Subcutaneous abdominal adipose tissue (tissue), 5 donors: Measurements from ENCODE around the gene MAST2.

Experiments used
- H3K27ac ChIP-seq: one replicate; pipeline ENCODE4 v1.7.0; 2013; ENCODE audit warnings: low read depth, mild to moderate bottlenecking, inconsistent platforms, low read length, moderate library complexity
- H3K27me3 ChIP-seq, 5 donors: one replicate each; pipeline ENCODE4 v1.7.0; 2013; ENCODE audit warnings: low read length in 5 of 5, inconsistent platforms in 1 of 5; ENCODE audit not compliant: control insufficient read depth in 5 of 5, insufficient read depth in 4 of 5
- H3K36me3 ChIP-seq, 5 donors: one replicate each; pipeline ENCODE4 v1.7.0; 2013; ENCODE audit warnings: low read length in 5 of 5; ENCODE audit not compliant: control insufficient read depth in 5 of 5, insufficient read depth in 5 of 5
- H3K4me1 ChIP-seq, 5 donors: one replicate each; pipeline ENCODE4 v1.7.0; 2013; ENCODE audit warnings: low read length in 5 of 5, mild to moderate bottlenecking in 3 of 5, moderate library complexity in 1 of 5; ENCODE audit not compliant: control insufficient read depth in 5 of 5, insufficient read depth in 5 of 5
- H3K4me3 ChIP-seq, 5 donors: one replicate each; pipeline ENCODE4 v1.7.0; 2013; ENCODE audit warnings: low read length in 5 of 5, low read depth in 1 of 5
- H3K9ac ChIP-seq, 5 donors: one replicate each; pipeline ENCODE4 v1.7.0; 2013; ENCODE audit warnings: low read length in 5 of 5, mild to moderate bottlenecking in 4 of 5, moderate library complexity in 3 of 5
- H3K9me3 ChIP-seq, 5 donors: one replicate each; pipeline ENCODE4 v1.7.0; 2013; ENCODE audit warnings: low read length in 5 of 5; ENCODE audit not compliant: control insufficient read depth in 5 of 5
- donor health status: healthy.
- donor health status: healthy.
- donor health status: healthy.
- donor health status: healthy.
- donor health status: healthy.

MAST2 gene

GRCh38 chr1:46064708-46065107 is 261.3 kb downstream of the MAST2 start:
- Histone ChIP-seq H3K36me3 (peaks cover 0 to 15% (median 13%) of the 10 kb centered on the region in 5 donors), H3K27me3 (no peaks in the 10 kb centered on the region), H3K4me1 (peaks cover 0 to 14% (median 4%) of the 10 kb centered on the region in 5 donors), H3K9ac (no peak overlapping the region), H3K9me3 (no peaks in the 10 kb centered on the region), H3K27ac (no peak overlapping the region), H3K4me3 (no peak overlapping the region)

- Histone ChIP-seq H3K27ac (no peak overlapping the region), H3K9ac (no peak overlapping the region), H3K36me3 (peaks cover 0 to 15% (median 13%) of the 10 kb centered on the region in 5 donors), H3K27me3 (no peaks in the 10 kb centered on the region), H3K9me3 (no peaks in the 10 kb centered on the region), H3K4me1 (peaks cover 0 to 14% (median 4%) of the 10 kb centered on the region in 5 donors), H3K4me3 (no peak overlapping the region)
These were observed 262.0 kb downstream of the MAST2 start for GRCh38 chr1:46065405-46065804.

DNA sequence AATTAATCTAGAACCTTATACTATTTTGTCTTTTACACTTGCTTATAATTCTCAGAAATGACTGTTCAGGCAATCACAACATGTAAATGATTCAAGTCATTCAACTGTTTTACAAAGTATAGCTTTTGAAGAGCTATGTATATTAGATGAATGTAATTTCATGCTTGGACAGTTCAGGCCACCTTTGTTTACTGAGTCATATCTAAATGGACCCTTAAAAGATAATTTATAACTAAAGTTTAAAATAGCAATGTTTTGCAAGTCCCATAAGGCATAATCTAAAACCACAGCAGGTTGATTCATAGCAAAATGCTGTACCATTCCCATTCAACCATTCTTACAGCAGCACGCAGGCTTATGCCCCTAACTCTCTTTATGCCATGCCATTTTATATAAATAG is 264.2 kb downstream of the MAST2 start:
- Histone ChIP-seq H3K4me1 (peaks cover 0 to 16% (median 4%) of the 10 kb centered on the region in 5 donors), H3K27ac (no peak overlapping the region)

GRCh38 chr1:46068525-46068924 is 265.1 kb downstream of the MAST2 start:
- Histone ChIP-seq H3K9me3 (no peaks in the 10 kb centered on the region), H3K4me3 (no peak overlapping the region), H3K27me3 (no peaks in the 10 kb centered on the region), H3K36me3 (peaks cover 0 to 8% (median 5%) of the 10 kb centered on the region in 5 donors), H3K9ac (no peak overlapping the region), H3K4me1 (peaks cover 0 to 10% (median 4%) of the 10 kb centered on the region in 5 donors), H3K27ac (no peak overlapping the region)

More for the DNA sequence above, 264.2 kb downstream of the MAST2 start:
- H3K36me3 ChIP-seq: peaks cover 0 to 5% (median 0%) of the 10 kb centered on the region in 5 donors
- H3K27me3 ChIP-seq: no peaks in the 10 kb centered on the region
- H3K4me3 ChIP-seq: no peak overlapping the region
- H3K9me3 ChIP-seq: no peaks in the 10 kb centered on the region
- H3K9ac ChIP-seq: no peak overlapping the region

- H3K9me3 ChIP-seq: no peaks in the 10 kb centered on the region
- no peak overlapping the region for H3K9ac ChIP-seq
- H3K36me3 ChIP-seq: peaks cover 0 to 9% (median 5%) of the 10 kb centered on the region in 5 donors
- no peak overlapping the region for H3K27ac ChIP-seq
- no peaks in the 10 kb centered on the region for H3K27me3 ChIP-seq
- peaks cover 0 to 8% (median 4%) of the 10 kb centered on the region in 5 donors for H3K4me1 ChIP-seq
- H3K4me3 ChIP-seq: peak overlapping the region in 1 of 5 donors; percentile 12
These were observed 266.9 kb downstream of the MAST2 start for GRCh38 chr1:46070164-46070814.

GRCh38 chr1:46072975-46073374 is 269.6 kb downstream of the MAST2 start:
- Histone ChIP-seq H3K4me1 (peaks cover 0 to 8% (median 0%) of the 10 kb centered on the region in 5 donors), H3K36me3 (peaks cover 0 to 12% (median 10%) of the 10 kb centered on the region in 5 donors), H3K27ac (no peak overlapping the region), H3K4me3 (no peak overlapping the region), H3K9me3 (no peaks in the 10 kb centered on the region), H3K27me3 (no peaks in the 10 kb centered on the region), H3K9ac (no peak overlapping the region)

GRCh38 chr1:46076343-46076742 is 272.9 kb downstream of the MAST2 start:
- Histone ChIP-seq H3K4me3 (no peak overlapping the region), H3K27me3 (no peaks in the 10 kb centered on the region), H3K36me3 (peaks cover 0 to 10% (median 7%) of the 10 kb centered on the region in 5 donors), H3K9me3 (no peaks in the 10 kb centered on the region), H3K4me1 (peaks cover 0 to 7% (median 0%) of the 10 kb centered on the region in 5 donors), H3K9ac (no peak overlapping the region), H3K27ac (no peak overlapping the region)

GRCh38 chr1:46077644-46078043 is 274.2 kb downstream of the MAST2 start:
- Histone ChIP-seq H3K9ac (no peak overlapping the region), H3K9me3 (no peaks in the 10 kb centered on the region), H3K27me3 (no peaks in the 10 kb centered on the region), H3K27ac (no peak overlapping the region), H3K36me3 (peaks cover 0 to 10% (median 7%) of the 10 kb centered on the region in 5 donors), H3K4me1 (peaks cover 0 to 12% (median 3%) of the 10 kb centered on the region in 5 donors), H3K4me3 (no peak overlapping the region)

DNA sequence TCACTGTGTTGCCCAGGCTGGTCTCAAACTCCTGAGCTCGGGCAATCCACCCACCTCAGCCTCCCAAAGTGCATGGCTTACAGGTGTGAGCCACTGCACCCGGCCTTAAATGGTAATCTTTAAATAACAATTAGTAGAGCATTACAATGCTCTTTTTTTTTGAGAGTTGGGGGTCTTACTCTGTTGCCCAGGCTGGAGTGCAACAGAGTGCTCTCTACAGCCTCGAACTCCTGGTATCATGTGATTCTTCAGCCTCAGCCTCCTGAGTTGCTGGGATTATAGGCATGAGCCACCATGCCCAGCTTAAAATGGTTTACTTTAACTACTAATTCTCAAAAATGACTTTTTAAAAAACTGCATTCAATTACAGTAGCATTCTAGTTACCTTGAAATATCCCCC is 276.8 kb downstream of the MAST2 start:
- Histone ChIP-seq H3K36me3 (peaks cover 0 to 4% (median 3%) of the 10 kb centered on the region in 5 donors), H3K9me3 (peaks cover 0 to 3% (median 0%) of the 10 kb centered on the region in 5 donors), H3K4me1 (peaks cover 0 to 12% (median 3%) of the 10 kb centered on the region in 5 donors), H3K4me3 (no peak overlapping the region), H3K27me3 (no peaks in the 10 kb centered on the region), H3K27ac (no peak overlapping the region), H3K9ac (no peak overlapping the region)

- H3K9me3 ChIP-seq: peaks cover 0 to 3% (median 0%) of the 10 kb centered on the region in 5 donors
- no peak overlapping the region for H3K9ac ChIP-seq
- H3K27me3 ChIP-seq: no peaks in the 10 kb centered on the region
- H3K4me1 ChIP-seq: peaks cover 0 to 12% (median 3%) of the 10 kb centered on the region in 5 donors
- H3K36me3 ChIP-seq: peaks cover 0 to 3% (median 0%) of the 10 kb centered on the region in 5 donors
- peak overlapping the region in 4 of 5 donors; percentile 1 to 34 (median 14) for H3K4me3 ChIP-seq
- H3K27ac ChIP-seq: no peak overlapping the region
These were observed 277.8 kb downstream of the MAST2 start for GRCh38 chr1:46081206-46081605.
